ENCODE results near the gene PLCB3. TPM values are rescaled to one million over a fixed set of nuclear protein-coding genes. Genes with fewer than 3 reads are reported as not detected.
A peak's percentile ranks its signal among the peaks of the same experiment; 100 is the strongest.

PLCB3 gene
- total RNA-seq, 5 donors from 2014 or later (not counting 1 experiment from before 2014, with no cell fraction given): 3.6 to 14.9 (median 11.2) TPM

GRCh38 chr11:64263021-64263946 is 12.0 kb downstream of the PLCB3 start:
- no peak for ATAC-seq (replicated peaks in 1 of 4)

DNA sequence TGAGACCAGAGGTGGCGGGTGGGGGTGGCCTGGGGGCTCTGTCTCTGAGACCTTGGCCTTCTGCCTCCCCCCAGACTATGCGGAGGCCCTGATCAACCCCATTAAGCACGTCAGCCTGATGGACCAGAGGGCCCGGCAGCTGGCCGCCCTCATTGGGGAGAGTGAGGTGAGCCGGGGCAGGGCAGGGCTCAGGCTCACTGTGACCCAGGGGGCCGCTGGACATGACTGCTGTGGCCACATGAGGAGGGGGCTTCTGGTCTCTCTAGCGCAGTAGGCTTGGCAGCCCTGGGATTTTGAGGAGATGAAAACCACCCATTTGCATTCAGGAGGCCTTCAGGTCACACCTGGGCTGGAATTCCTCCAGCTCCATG is 12.6 kb downstream of the PLCB3 start:
- Histone ChIP-seq H3K27me3 (replicated peaks in 1 of 2; ENCODE audit: control insufficient read depth in 2 of 2, extremely low read depth in 1 of 2, insufficient read depth in 2 of 2, low read length in 1 of 2) (no peaks in the 10 kb centered on the region), H3K9me3 (no peaks in the 10 kb centered on the region), H3K4me3 (ENCODE audit: control insufficient read depth in 1 of 2, extremely low read depth in 1 of 2, low read length in 1 of 2) (no peak overlapping the region), H3K27ac (ENCODE audit: low read length) (no peak overlapping the region), H3K4me1 (ENCODE audit: control insufficient read depth in 1 of 2, extremely low read depth in 1 of 2, insufficient read depth in 2 of 2, low read length in 2 of 2) (peaks cover 4 to 22% of the 10 kb centered on the region in 2 experiments), H3K36me3 (ENCODE audit: control insufficient read depth in 2 of 2, extremely low read depth in 1 of 2, insufficient read depth in 1 of 2, low read length in 1 of 2) (peaks cover 0 to 1% of the 10 kb centered on the region in 2 donors)
- DNase-seq (no peak), ATAC-seq (replicated peaks in 1 of 4) (no peak)
- WGBS (ENCODE audit: insufficient coverage): 100% methylated on average over 6 of the region's 8 CpGs
- ChIA-PET CTCF (no interaction called here), POLR2A (interaction anchor here in 1 of 2 donors (0.5 kb wide), 1 partner anchor 19 kb away, joined by 11 read pairs; no protein-coding TSS in a partner anchor)
- H3K9me3 Mint-ChIP-seq: no peaks in the 10 kb centered on the region
- H3K36me3 Mint-ChIP-seq: peaks cover 11% of the 10 kb centered on the region
- no peak overlapping the region for H3K4me3 Mint-ChIP-seq
- peaks cover 12 to 20% (median 14%) of the 10 kb centered on the region in 3 donors for H3K4me1 Mint-ChIP-seq
- H3K27ac Mint-ChIP-seq: no peak overlapping the region
- H3K27me3 Mint-ChIP-seq: no peaks in the 10 kb centered on the region

More at GRCh38 chr11:64263021-64263946, 12.0 kb downstream of the PLCB3 start:
- H3K36me3 ChIP-seq (ENCODE audit: control insufficient read depth in 2 of 2, extremely low read depth in 1 of 2, insufficient read depth in 1 of 2, low read length in 1 of 2): peaks cover 0 to 6% of the 10 kb centered on the region in 2 donors
- Mint-ChIP-seq H3K4me3 (no peak overlapping the region), H3K36me3 (peaks cover 11% of the 10 kb centered on the region), H3K9me3 (no peaks in the 10 kb centered on the region), H3K4me1 (peaks cover 5 to 14% (median 7%) of the 10 kb centered on the region in 3 donors), H3K27me3 (no peaks in the 10 kb centered on the region), H3K27ac (no peak overlapping the region)
- no peak overlapping the region for H3K27ac ChIP-seq (ENCODE audit: low read length)
- no peaks in the 10 kb centered on the region for H3K27me3 ChIP-seq (replicated peaks in 1 of 2; ENCODE audit: control insufficient read depth in 2 of 2, extremely low read depth in 1 of 2, insufficient read depth in 2 of 2, low read length in 1 of 2)
- CTCF ChIA-PET: no interaction called here
- H3K4me3 ChIP-seq (ENCODE audit: control insufficient read depth in 1 of 2, extremely low read depth in 1 of 2, low read length in 1 of 2): no peak overlapping the region
- POLR2A ChIA-PET: interaction anchor here in 1 of 2 donors (0.5 kb wide), 1 partner anchor 18 kb away, joined by 11 read pairs; no protein-coding TSS in a partner anchor
- no peaks in the 10 kb centered on the region for H3K9me3 ChIP-seq
- H3K4me1 ChIP-seq (ENCODE audit: control insufficient read depth in 1 of 2, extremely low read depth in 1 of 2, insufficient read depth in 2 of 2, low read length in 2 of 2): peaks cover 0 to 15% of the 10 kb centered on the region in 2 experiments
- no peak for DNase-seq
- 88% methylated on average over 24 of the region's 29 CpGs for WGBS (ENCODE audit: insufficient coverage)

DNA sequence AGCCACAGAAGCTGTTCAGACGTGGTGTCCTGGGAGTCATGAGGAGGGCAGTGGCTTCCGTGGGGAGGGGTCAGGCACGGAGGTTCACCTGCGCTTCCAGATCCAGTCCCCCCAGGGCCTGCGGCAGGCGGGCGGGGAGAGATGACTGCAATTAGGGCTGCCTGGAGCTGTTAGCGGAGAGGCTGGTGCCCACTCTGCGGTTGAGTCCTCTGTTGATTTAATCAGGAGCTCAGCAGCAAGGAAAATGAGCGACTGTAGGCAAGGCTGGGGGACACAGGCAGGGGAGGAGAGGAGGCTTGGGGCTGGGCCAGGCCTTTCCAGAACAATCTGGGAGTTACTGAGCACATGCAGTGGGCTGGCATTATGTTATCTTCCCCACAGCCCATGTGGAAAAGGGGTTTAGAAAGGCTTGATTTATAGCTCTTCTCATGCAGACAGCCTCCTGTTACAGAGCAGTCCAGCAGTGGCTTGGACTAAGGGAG is 13.1 kb downstream of the PLCB3 start:
- Histone ChIP-seq H3K4me1 (ENCODE audit: control insufficient read depth in 1 of 2, extremely low read depth in 1 of 2, insufficient read depth in 2 of 2, low read length in 2 of 2) (peaks cover 5 to 21% of the 10 kb centered on the region in 2 experiments), H3K27me3 (replicated peaks in 1 of 2; ENCODE audit: control insufficient read depth in 2 of 2, extremely low read depth in 1 of 2, insufficient read depth in 2 of 2, low read length in 1 of 2) (no peaks in the 10 kb centered on the region), H3K4me3 (ENCODE audit: control insufficient read depth in 1 of 2, extremely low read depth in 1 of 2, low read length in 1 of 2) (no peak overlapping the region), H3K36me3 (ENCODE audit: control insufficient read depth in 2 of 2, extremely low read depth in 1 of 2, insufficient read depth in 1 of 2, low read length in 1 of 2) (no peaks in the 10 kb centered on the region), H3K9me3 (no peaks in the 10 kb centered on the region), H3K27ac (ENCODE audit: low read length) (no peak overlapping the region)
- Mint-ChIP-seq H3K4me3 (no peak overlapping the region), H3K27me3 (no peaks in the 10 kb centered on the region), H3K9me3 (no peaks in the 10 kb centered on the region), H3K27ac (no peak overlapping the region), H3K36me3 (peaks cover 9% of the 10 kb centered on the region), H3K4me1 (peaks cover 16 to 20% (median 16%) of the 10 kb centered on the region in 3 donors)
- no peak for ATAC-seq (replicated peaks in 1 of 4)
- ChIA-PET CTCF (no interaction called here), POLR2A (no interaction called here)
- no peak for DNase-seq
- 89% methylated on average over 6 of the region's 10 CpGs for WGBS (ENCODE audit: insufficient coverage)

DNA sequence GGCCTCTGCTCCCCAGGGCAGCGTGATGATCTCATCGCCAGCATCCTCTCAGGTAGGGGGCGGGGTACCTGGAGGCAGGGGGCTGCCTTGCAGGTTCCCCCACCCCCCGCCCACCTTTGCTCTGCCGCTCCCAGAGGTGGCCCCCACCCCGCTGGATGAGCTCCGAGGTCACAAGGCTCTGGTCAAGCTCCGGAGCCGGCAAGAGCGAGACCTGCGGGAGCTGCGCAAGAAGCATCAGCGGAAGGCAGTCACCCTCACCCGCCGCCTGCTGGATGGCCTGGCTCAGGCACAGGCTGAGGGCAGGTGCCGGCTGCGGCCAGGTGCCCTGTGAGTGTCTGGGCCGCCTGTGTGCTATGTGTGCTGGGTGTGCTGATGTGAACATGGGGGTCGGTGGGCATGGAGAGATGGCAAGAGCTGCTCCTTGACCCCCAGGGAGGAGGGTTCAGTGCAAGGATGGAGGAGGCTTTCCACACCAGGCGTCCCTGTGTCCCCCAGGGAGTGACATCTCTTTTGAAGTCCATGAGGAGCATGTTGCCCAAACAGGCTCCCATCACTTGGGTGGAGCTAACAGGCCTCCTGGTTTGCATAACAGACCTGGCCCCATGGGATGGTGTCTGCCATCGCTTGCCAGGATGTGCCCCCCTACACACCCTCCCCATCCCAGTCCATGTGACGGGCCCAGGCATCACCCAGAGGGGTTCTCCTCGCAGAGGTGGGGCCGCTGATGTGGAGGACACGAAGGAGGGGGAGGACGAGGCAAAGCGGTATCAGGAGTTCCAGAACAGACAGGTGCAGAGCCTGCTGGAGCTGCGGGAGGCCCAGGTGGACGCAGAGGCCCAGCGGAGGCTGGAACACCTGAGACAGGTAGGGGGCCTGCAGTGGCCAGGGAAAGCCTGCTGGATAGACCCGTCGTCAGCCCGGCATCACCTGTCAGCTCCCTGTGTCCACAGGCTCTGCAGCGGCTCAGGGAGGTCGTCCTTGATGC is 14.1 kb downstream of the PLCB3 start:
- Histone ChIP-seq H3K36me3 (ENCODE audit: control insufficient read depth in 2 of 2, extremely low read depth in 1 of 2, insufficient read depth in 1 of 2, low read length in 1 of 2) (no peaks in the 10 kb centered on the region), H3K27ac (ENCODE audit: low read length) (no peak overlapping the region), H3K4me3 (ENCODE audit: control insufficient read depth in 1 of 2, extremely low read depth in 1 of 2, low read length in 1 of 2) (no peak overlapping the region), H3K4me1 (ENCODE audit: control insufficient read depth in 1 of 2, extremely low read depth in 1 of 2, insufficient read depth in 2 of 2, low read length in 2 of 2) (peaks cover 5 to 24% of the 10 kb centered on the region in 2 experiments), H3K27me3 (replicated peaks in 1 of 2; ENCODE audit: control insufficient read depth in 2 of 2, extremely low read depth in 1 of 2, insufficient read depth in 2 of 2, low read length in 1 of 2) (no peaks in the 10 kb centered on the region), H3K9me3 (no peaks in the 10 kb centered on the region)
- ChIA-PET POLR2A (no interaction called here), CTCF (interaction anchor here in 1 of 2 donors (0.6 kb wide), 1 partner anchor 87 kb away, joined by 3 read pairs; no protein-coding TSS in a partner anchor)
- 91% methylated on average over 33 of the region's 35 CpGs for WGBS (ENCODE audit: insufficient coverage)
- ATAC-seq (replicated peaks in 1 of 4) (no peak), DNase-seq (no peak)
- Mint-ChIP-seq H3K4me1 (peaks cover 18 to 25% (median 20%) of the 10 kb centered on the region in 3 donors), H3K27me3 (no peaks in the 10 kb centered on the region), H3K27ac (no peak overlapping the region), H3K4me3 (no peak overlapping the region), H3K9me3 (no peaks in the 10 kb centered on the region), H3K36me3 (peaks cover 2% of the 10 kb centered on the region)

DNA sequence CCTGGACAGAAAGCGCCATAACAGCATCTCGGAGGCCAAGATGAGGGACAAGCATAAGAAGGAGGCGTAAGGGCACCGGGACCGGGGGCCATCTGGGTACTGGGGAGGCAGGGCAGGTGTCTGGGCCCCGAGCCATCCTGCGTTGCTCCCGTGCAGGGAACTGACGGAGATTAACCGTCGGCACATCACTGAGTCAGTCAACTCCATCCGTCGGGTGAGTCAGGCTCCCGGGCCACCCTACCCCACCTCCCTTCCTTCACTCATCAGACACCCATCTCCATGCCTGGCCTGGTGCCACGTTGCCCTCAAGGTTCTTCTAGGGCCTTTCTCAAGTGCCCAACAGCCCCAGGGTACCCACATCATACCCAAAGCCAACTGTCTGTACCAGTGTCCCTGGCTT is 15.0 kb downstream of the PLCB3 start:
- H3K27me3 ChIP-seq (replicated peaks in 1 of 2; ENCODE audit: control insufficient read depth in 2 of 2, extremely low read depth in 1 of 2, insufficient read depth in 2 of 2, low read length in 1 of 2): no peaks in the 10 kb centered on the region
- peaks cover 2% of the 10 kb centered on the region for H3K36me3 Mint-ChIP-seq
- POLR2A ChIA-PET: no interaction called here
- H3K27me3 Mint-ChIP-seq: no peaks in the 10 kb centered on the region
- H3K9me3 ChIP-seq: no peaks in the 10 kb centered on the region
- no peaks in the 10 kb centered on the region for H3K36me3 ChIP-seq (ENCODE audit: control insufficient read depth in 2 of 2, extremely low read depth in 1 of 2, insufficient read depth in 1 of 2, low read length in 1 of 2)
- no peaks in the 10 kb centered on the region for H3K9me3 Mint-ChIP-seq
- peaks cover 5 to 29% of the 10 kb centered on the region in 2 experiments for H3K4me1 ChIP-seq (ENCODE audit: control insufficient read depth in 1 of 2, extremely low read depth in 1 of 2, insufficient read depth in 2 of 2, low read length in 2 of 2)
- H3K27ac ChIP-seq (ENCODE audit: low read length): no peak overlapping the region
- no peak overlapping the region for H3K4me3 ChIP-seq (ENCODE audit: control insufficient read depth in 1 of 2, extremely low read depth in 1 of 2, low read length in 1 of 2)
- ATAC-seq (replicated peaks in 1 of 4) (no peak), DNase-seq (no peak)
- 97% methylated on average over 15 of the region's 15 CpGs for WGBS (ENCODE audit: insufficient coverage)
- CTCF ChIA-PET: no interaction called here
- H3K27ac Mint-ChIP-seq: peak overlapping the region in 1 of 2 donors; percentile 11
- peaks cover 18 to 25% (median 20%) of the 10 kb centered on the region in 3 donors for H3K4me1 Mint-ChIP-seq
- no peak overlapping the region for H3K4me3 Mint-ChIP-seq

Data from T-cell (primary cell).